Hematopoietic multipotent progenitor cell (in vitro differentiated cells): ENCODE data around the gene TUBGCP6. TPM values are rescaled to one million over a fixed set of nuclear protein-coding genes. Genes with fewer than 3 reads are reported as not detected.
A peak's percentile ranks its signal among the peaks of the same experiment; 100 is the strongest.
"Not testable (repeated sequence)": the region's sequence is repeated elsewhere in the genome, so short reads cannot be mapped to it uniquely, and the experiment has no call there.

Experiments used
- DNase-seq, 3 donors: peaks; one replicate each; pipeline ENCODE4 v3.0.0-alpha.2; 2011 to 2015; ENCODE audit warnings: low read depth in 2 of 3, low spot score in 2 of 3
- total RNA-seq: library from RNA; depleted of rRNA; stranded (reverse); fragments of >200 nt; gene quantifications from one replicate; pipeline ENCODE4 v1.2.3, GENCODE V29; 2012

TUBGCP6 gene
- total RNA-seq, 1 donor, result 76.7 TPM

GRCh38 chr22:50171965-50172421 is 72.8 kb downstream of the TUBGCP6 start:
- DNase-seq, result no peak

- no peak for DNase-seq
These were observed 73.4 kb downstream of the TUBGCP6 start for GRCh38 chr22:50171319-50171964.

- DNase-seq, result no peak
These were observed 74.1 kb downstream of the TUBGCP6 start, which contains the start of gene PANX2 for GRCh38 chr22:50170453-50171318. Gene PANX2 (plus strand): TSS chr22:50170731. CDS start chr22:50170731, 0 bp downstream.

GRCh38 chr22:50169774-50170341 is 75.0 kb downstream of the TUBGCP6 start:
- DNase-seq, result peak in 2 of 3 donors; percentile 80

DNA sequence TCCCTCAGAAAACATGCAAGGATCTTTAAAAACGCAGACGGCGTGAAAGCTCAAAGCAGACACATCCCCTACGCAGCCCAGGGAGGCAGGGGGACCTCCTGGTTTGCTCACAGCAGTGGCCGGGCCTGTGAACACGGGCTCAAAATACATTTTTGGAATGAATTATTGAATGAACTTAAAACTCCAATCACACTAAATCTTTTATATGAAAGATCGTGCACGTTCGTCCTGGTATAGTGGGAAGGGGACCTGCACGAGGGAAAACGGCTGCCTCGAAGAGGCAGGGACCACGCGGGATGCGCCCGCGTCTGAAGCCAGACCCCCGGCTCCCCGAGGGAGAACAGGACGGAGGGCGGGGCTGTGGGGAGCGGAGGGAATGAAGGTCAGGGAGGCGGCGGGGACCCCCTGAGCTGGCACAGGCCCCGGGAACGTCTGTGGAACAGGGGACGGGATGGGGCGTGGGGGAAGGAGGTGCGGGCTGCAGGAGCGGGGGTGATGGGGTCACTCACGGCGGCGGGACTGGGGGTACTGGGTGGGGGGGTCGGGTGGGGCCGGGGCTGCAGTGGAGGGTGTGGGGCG is 75.6 kb downstream of the TUBGCP6 start:
- no peak for DNase-seq

- not testable (repeated sequence) for DNase-seq
These were observed 76.2 kb downstream of the TUBGCP6 start for GRCh38 chr22:50168490-50169180.

- DNase-seq, result no peak
These were observed 76.9 kb downstream of the TUBGCP6 start for GRCh38 chr22:50167689-50168489.

Other genes with a start within 250 kb of the TUBGCP6 start
- gene IL17REL, start 232.3 kb downstream of the TUBGCP6 start, total RNA-seq, result under 0.01 TPM
- gene TTLL8, start 186.7 kb downstream of the TUBGCP6 start, total RNA-seq, result 0.27 TPM
- gene MLC1, start 159.6 kb downstream of the TUBGCP6 start, total RNA-seq, result 139 TPM
- gene MOV10L1, start 155.0 kb downstream of the TUBGCP6 start, total RNA-seq, result 0.27 TPM
- 6.5 TPM for gene PANX2, start 74.3 kb downstream of the TUBGCP6 start, total RNA-seq
- gene TRABD, start 59.1 kb downstream of the TUBGCP6 start, total RNA-seq, result 70.0 TPM
- gene SELENOO, start 44.0 kb downstream of the TUBGCP6 start, total RNA-seq, result 31.8 TPM
- 51.7 TPM for gene HDAC10, start 6.2 kb upstream of the TUBGCP6 start, total RNA-seq
- 30.2 TPM for gene MAPK12, start 16.7 kb upstream of the TUBGCP6 start, total RNA-seq
- 11.8 TPM for gene MAPK11, start 25.4 kb upstream of the TUBGCP6 start, total RNA-seq
- gene PLXNB2, start 62.6 kb upstream of the TUBGCP6 start, total RNA-seq, result 91.8 TPM
- 9.2 TPM for gene DENND6B, start 82.0 kb upstream of the TUBGCP6 start, total RNA-seq
- gene PPP6R2, start 98.3 kb upstream of the TUBGCP6 start, total RNA-seq, result 70.3 TPM
- gene SBF1, start 230.0 kb upstream of the TUBGCP6 start, total RNA-seq, result 118 TPM
- gene ADM2, start 236.5 kb upstream of the TUBGCP6 start, total RNA-seq, result 0.54 TPM
- not detected for gene MIOX, start 241.8 kb upstream of the TUBGCP6 start, total RNA-seq